A172 (cell line): ENCODE data around the gene IL17C. TPM values are rescaled to one million over a fixed set of nuclear protein-coding genes. Genes with fewer than 3 reads are reported as not detected.
A peak's percentile ranks its signal among the peaks of the same experiment; 100 is the strongest.
"Not testable (repeated sequence)": the region's sequence is repeated elsewhere in the genome, so short reads cannot be mapped to it uniquely, and the experiment has no call there.

Source experiments
- DNase-seq: peaks from one replicate; pipeline ENCODE4 v3.0.0-alpha.2; 2015; ENCODE audit warnings: low spot score
- total RNA-seq: library from RNA; depleted of rRNA; stranded (reverse); fragments of >200 nt; shearing (Covaris generic); gene quantifications from 2 replicates; pipeline ENCODE4 v1.2.3, GENCODE V29; 2014

The IL17C gene
- total RNA-seq, 1 experiment from 2014 or later = not detected

DNA sequence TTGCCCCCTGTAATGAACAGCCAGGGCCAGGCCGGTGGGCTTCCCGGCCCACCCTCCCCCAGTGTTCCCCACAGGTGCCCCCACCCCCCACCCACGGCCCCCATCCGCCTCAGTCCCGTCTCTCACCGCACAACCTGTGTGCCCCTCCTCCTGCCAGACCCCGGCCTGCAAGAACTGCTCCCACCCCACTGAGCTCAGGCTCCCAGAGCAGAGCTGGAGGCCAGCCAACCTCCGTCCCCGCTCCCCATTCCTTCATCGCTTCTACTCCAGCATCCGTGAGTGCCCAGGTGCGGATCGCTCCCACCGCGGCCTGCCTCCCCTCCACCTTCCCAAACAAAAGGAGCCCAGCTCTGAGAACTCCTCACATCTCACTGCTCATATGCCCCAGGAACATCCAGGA lies 20.3 kb downstream of the IL17C start:
- no peak for DNase-seq

DNA sequence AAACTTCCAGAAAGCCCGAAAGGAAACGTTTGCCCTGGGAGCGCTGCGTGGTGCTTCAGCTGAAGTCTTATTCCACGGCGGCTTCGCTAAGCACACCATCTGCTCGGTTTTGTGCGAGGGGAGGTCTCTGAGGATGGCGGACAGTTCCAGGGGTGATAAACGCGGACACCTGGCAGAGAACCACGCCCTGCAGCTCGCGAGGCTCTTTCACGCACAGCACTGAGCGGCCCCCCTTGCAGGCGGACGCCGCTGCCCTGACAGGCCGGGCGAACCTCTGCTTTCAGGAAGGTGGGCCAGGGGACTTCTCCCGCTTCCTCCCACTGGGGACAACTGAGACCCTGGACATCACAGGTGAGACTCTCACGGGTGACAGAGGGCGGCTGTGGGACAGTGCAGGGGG lies 20.8 kb downstream of the IL17C start:
- no peak for DNase-seq

DNA sequence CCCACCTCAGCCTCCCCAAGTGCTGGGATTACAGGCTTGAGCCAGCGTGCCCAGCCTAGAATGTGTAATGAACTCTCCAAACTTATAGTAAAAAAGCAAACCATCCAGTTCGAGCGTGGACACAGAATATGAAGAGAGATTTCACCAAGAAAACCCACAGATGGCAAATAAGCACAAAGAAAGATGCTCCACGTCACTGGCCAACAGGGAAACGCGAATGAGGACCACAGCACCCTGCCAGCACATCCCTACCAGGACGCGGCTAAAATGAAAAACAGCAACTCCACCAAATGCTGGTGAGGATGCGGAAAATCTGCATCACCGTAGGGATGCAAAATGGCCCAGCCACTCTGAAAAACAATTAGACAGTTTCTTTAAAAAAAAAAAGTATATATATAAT lies 23.1 kb downstream of the IL17C start:
- DNase-seq = no peak

DNA sequence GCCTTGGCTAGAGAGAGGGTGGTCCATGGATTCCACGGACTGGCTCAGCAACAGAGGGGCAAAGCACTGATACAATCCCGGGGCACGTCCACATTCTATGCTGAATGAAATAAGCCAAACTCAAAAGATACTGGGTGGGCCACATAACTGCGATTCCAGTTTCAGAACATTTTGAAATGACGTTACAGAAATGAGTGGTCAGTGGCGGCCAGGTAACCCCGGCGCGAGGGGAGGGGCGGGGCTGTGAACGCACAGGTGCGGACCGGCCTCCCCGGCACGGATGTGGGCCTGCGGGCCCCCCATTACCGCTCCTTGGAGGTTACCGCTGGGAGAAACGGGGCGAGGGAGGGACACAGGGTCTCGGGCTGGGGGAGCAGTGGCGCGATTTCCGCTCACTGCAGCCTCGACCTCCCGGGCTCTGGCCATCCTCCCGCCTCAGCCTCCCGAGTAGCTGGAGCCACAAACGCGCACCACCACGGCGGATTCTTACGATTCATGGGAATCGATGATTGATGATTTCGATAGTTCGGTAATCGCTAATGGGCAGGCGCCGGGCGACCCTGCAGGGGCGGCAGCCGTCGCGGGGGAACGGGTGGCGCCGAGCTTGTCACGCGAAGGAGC lies 24.0 kb downstream of the IL17C start:
- no peak for DNase-seq

DNA sequence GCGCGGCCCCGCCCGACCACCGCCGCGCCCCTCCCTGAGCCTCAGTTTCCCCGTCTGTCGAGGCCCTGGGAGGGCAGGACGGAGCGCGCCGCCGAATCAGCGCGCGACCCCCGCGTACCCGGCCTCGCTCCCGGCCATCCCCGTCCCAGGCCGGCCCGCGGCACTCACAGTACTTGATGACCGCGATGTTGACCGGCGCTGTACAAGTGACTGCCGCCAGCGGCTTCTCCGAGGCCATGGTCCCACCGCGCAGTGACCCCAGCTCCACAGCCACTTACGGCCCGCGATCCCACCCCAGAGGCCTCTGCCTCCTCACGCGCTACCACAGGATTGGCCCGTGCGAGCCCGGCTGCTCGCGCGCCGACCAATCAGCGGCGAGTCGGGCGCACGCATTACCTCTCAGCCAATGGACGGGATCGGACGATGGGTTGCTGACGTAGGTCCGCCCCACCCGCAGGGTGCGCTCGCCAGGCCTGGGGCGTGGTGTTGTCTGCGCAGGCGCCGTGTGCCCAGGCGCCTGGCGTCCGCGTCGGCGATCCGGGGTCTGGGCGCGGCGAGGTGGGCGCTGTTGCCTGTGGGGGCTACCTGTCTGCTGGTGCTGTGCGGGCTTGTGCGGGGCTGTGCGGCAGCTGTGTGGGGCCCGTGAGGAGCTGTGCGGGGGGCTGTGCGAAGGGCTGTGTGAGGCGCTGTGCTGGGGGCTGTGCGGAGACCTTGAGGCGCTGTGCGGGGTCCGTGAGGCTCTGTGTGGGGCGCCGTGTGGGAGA lies 24.7 kb downstream of the IL17C start, which contains the start of gene MVD:
Gene MVD, minus strand, starts transcription at position 249 of the 764 bp plus-strand sequence. Its CDS starts 11 bp downstream, at position 238.
- DNase-seq = peak; percentile 94

DNA sequence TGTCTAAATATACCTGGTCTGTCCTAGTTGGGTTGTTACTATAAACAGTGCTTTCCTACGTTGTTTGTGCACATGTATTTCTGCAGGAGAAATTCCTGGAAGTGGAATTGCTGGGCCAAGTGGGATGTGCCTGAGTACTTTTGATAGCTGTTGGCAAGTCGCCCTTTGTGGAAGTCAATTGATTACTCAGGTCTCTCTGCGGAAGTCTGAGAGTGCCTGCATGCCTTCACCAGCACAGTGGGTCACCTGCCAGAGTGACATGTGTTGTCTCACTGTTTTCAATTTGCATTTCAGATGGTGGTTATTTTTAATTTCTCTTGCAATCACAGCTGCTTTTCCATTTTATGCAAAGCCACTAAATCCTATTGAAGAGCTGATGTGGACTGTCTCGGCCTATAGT lies 26.8 kb downstream of the IL17C start:
- DNase-seq = no peak

DNA sequence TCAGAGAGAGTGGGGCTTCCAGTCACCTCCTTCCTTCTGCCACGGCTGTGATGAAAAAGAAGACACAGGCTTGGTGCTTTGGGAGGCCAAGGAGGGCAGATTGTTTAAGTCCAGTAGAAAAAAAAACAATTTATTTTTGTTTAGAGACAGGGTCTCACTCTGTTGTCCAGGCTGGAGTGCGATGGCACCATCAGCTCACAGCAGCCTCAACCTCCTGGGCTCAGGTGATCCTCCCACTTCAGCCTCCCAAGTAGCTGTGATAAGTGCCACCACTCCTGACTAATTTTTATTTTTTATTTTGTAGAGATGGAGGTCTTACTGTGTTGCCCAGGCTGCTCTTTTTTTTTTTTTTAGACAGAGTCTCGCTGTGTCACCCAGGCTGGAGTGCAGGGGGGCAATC lies 27.2 kb downstream of the IL17C start:
- DNase-seq = no peak

DNA sequence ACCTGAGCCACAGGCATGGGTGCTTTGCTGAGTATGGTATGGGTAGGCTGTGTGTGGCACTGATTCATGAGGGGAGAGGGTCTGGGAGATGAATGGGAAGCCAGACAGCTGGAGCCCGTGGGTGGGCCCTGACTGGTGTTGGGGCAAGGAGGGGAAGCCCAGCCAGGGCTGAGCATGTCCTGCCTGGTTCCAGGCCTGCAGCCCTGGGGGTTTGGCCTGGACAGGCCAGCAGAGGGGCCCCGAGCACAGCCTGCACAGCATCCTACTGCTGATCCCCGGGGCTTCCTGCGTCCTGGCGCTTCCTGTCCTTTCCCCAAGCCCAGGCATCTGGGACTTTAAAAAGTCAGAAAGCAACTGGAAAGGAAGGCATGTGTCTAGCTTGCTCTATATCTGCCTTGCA lies 29.1 kb downstream of the IL17C start:
- no peak for DNase-seq

DNA sequence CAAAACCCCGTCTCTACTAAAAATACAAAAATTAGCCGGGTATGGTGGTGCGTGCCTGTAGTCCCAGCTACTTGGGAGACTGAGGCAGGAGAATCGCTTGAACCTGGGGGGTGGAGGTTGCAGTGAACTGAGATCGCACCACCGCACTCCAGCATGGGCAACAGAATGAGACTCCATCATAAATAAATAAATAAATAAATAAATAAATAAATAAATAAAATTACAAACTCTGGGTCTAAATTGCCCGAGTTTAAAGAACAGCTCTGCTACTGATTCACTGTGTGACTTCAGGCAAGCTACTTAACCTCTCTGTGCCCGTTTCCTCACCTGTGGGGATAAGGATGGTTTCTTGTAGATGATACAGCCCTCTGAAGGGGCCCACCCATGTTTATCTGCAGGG lies 31.1 kb downstream of the IL17C start:
- DNase-seq = not testable (repeated sequence)

DNA sequence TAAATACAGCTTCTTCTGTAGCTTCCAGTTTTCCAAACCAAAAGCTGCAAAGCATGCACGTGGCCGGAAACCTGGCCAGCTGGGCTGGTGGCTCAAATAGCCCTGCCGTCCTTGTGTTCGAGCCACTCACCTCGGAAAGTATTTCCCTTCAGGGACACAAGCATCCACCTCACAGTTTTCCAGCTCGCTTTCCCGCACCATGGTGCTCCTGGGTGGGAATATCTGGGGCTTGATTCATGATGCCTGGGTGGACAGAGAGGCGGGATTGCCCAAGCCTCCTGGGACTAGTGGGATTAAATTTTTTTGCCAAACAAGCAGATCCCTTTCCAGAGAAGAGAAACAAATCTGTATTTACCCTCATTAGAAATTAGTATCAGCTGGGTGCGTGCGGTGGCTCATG lies 31.6 kb downstream of the IL17C start:
- DNase-seq = no peak

DNA sequence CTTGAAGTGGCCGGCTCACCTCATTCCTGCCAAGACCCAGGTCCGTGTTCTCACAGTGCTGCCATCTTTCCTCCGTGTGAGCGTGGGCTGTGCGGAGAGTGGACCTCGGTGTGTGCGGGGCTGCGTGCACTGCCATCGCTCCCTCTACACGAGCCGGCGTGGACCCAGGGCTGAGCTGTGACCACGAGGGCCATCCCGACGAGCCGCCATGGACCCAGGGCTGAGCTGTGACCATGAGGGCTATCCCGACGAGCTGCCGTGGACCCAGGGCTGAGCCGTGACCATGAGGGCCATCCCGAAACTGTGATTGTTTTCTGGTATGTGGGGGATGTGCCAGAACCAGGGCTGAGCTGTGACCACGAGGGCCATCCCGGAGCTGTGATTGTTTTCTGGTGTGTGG lies 33.4 kb downstream of the IL17C start:
- DNase-seq = no peak

DNA sequence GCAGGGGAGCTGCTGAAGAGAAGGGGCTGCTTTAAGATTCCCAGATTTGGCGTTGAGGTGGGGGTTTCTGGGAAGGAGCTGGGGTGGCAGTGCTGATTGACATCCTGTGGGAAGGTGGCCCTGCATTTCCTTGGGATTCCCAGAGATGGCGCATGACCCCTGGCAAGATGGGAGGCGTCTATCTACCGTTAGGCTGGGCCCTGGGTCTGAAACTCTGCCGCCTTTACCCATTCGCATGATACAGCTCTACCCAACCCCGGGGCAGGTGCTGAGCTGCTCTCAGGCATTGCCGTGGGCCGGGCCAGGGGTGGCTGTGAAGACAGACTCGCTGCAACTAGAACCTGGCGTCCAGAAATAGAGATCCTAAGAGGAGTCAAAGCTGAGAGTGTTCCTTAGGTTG lies 34.4 kb downstream of the IL17C start:
- DNase-seq = no peak

DNA sequence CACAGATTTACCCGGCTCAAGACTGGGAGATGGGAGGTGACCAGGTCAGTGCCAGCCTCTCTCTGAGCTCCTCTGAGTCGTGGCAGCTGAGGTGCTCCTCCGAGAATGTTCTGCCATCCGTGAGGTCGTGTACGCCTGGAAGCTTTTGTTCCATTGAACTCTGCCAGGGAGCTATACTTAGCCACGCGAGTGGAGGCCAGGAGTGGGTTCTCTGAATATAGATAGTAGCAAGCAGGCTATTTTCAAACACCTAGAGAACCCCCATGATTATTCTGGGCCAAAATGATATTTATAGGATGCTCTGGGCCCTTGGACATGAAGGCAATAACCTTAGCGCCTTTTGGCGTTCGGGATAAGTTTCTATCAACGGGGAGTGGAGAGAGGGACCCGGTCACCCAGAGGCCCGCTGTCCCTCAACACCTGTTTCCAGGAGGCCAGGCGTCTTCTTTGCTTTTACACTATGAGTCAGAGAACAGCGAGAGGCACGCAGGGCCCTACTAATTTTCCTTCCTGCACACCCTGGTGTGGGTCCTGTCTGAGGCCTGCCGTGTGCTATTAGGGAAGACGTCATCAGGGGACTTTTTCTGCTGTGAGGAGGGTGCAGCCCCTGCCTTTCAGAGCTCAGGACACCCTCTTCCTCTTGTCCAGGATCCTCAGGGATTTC lies 35.5 kb downstream of the IL17C start:
- DNase-seq = no peak

DNA sequence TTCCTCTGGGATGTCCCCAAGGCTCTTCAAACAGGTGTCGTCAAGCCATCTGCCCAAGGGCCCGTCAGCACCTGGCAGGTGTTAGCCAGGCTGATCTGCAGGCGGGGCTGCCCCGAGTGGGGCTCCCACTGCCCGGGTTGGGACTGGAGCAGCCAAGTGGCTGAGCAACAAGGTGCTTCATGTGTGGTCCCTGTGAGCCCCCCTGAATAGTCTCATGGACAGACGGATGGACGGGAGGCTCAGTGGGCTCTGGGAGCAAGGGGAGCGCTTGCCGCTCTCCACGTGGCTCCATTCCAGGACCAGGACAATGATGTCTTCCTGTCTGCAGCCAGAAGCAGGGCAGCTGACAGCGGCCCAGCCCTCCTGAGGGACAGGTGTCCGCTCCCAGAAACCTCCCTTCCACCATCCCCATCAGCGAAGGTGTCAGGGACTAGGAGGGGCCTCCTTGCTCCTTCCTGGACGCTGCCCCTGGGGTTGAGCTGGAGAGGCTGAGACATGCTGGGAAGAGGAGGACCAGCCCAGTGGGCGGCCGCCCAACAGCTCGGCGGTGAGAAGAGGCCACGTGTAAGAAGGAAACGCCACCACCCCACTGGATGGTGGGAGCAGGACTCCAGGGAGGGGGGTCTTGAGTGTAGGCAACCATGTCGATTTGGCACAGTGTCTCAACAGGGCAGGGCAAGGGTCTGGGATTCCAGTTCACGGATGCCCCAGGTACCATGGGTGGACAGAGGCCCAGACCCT lies 38.3 kb downstream of the IL17C start:
- DNase-seq = no peak

DNA sequence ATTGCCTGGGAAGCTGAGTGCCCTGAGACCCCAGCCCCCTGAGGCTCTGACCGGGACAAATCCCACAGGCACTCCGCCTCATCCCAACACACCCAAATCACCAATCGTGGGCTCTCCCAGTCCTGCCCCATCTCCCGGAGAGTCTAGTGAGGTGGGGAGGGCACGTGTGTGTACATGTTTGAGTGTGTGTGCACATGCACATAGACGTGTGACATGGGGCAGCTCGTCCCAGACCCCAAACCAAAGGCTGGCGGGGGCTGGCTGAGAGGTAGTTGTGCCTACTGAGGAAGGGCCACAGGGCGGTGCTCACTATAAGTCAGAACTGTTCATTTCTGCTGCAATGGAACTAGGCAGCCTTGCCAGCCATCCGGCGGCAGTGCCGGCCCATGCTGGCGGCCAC lies 39.3 kb downstream of the IL17C start:
- DNase-seq = no peak

DNA sequence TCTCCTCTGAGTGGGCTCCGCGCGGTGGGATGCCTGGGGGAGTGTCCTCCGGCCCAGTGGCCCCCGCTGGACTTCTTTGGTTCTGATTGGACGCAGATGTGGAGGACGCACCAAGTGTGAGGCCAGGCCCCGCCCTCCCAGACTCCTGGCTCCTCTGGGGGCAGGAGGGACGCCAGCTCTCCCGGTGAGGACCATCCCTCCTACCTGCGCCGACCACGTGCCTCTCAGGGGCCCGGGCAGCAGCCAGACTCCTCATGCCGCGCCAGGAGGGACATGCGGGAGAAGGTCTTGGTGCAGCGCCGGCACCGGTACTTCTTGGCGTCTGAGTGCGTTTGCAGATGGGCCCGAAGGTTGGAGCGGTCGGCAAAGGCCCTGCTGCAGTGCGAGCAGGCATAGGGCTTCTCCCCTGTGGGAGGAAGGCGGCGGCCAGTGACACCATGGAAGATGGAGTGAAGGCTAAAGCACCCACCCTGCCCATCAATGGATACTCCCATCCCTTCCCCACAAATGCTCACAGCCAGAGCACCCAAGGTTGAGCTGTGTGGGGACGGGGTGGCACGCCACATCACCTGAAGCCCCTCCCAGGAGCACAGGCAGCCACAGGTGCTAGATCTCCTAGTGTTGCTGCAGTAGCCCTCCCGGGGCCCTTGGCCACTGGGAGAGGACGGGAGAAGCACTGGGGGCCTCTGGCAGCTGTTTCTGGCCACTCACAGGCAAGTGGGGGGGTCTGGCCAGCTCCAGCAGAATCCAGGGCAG lies 40.0 kb downstream of the IL17C start:
- no peak for DNase-seq

DNA sequence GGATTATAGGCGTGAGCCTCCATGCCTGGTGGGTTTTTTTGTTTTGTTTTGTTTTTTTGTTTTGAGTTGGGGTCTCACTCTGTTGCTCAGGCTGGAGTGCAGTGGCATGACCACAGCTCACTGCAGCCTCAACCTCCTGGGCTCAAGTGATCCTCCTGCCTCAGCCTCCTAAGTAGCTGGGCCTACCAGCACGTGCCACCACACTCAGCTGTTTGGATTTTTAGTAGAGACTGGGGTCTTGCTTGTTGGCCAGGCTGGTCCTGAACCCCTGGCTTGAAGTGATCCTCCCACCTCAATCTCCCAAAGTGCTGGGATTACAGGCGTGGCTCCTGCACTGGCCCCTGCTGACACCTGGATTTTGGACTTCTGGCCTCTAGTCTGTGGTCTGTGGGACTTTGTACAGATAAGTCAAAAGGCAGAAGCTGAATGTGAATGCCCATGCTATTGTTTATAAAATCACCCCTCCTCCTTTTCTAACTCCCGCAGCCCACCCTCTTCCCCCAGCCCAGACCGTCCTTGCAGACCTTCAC lies 42.2 kb downstream of the IL17C start:
- DNase-seq = no peak

DNA sequence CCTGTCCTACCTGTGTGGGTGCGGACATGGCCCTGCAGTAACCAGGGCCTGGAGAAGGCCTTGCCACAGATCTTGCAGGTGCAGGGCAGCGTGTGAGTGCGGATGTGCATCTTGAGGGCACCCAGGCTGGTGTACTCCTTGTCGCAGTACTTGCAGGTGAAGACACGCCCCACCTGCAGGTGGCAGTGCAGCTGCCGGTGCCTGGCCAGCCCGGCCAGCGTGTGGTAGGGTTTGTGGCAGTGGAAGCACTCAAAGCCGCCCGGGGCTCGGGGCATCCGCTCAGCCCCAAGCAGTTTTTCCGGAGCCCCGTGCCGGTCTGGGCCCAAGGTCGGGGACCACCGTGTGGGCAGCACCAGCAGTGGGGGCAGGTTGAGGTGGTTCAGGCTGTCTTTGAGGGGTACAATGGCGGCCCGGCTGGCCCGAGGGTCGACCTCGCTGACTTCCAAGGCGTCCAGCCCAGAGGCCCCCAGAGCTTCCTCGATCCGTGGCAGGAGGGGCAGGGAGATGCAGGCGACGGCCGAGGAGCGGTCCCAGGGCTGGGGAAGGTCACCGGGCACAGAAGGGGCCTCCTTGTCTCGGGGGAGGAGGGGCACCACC lies 42.8 kb downstream of the IL17C start:
- no peak for DNase-seq

DNA sequence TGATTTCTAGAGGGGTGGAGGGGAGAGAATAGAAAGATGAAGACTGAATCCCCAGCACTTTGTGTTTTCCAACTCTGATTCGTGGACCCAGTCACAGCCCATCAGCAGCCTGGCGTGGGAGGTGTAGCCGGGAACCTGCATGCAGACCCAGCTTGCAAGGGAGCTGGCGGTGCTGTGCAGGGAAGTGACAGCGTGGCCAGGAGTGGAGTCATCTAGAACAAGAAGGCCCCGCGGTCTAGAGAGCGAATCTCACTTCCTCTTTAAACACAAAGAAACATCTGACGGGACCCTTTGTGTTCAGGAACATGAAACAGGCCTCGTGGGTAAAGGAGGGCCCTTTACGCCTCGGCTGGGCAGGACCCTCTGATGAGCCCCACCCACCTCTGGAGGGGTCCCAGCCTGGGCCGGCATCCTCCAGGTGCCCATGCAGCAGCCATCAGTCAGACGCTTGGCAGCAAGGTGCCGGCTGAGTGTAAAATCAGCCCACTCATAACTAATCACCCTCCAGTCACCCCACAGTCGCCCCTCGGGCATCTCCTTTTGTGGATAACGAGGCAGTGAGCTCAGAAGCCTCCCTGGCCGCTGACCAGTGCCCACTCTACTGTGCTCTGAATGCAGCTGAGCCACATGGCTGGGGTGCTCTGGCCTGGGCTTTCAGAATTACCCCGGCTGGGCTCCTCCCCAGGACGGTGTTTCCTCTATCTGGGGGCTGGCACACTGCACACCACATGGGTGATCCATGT lies 43.5 kb downstream of the IL17C start:
- DNase-seq = no peak

DNA sequence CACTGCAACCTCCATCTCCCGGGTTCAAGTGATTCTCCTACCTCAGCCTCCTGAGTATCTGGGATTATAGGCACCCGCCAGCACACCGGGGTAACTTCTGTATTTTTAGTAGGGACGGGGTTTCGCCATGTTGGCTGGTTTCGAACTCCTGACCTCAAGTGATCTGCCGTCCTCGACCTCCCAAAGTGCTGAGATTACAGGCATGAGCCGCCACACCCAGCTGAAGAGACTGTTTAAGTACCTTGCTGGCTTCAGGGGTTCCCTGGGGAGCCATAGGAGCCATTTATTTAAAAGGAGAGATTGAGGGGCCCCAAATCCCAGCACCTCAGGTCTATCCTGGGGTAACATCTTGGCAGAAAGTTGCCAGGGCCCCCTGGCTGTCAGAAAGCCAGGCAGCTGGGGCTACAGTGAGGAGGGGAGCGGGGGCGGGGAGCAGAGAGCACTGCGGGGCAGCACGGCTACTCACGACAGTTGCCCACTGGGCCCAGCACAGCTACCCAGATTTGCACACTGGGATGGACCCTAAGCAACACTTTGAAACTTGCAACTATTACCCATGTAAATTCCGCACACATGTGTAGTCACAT lies 46.3 kb downstream of the IL17C start:
- no peak for DNase-seq
